K562 (cell line): Measurements from ENCODE around the gene ZSWIM1. TPM values are rescaled to one million over a fixed set of nuclear protein-coding genes. Genes with fewer than 3 reads are reported as not detected.

Experiments
- ATAC-seq: fragments of 200-7000 bp; cut with Tn5 transposase; 3 replicates; pipeline ENCODE4 v1.9.1; 2020; ENCODE audit warnings: moderate library complexity
- BruUV-seq: library from RNA; stranded (reverse); fragments of 400-500 nt; replicated peaks from 2 replicates; lab custom pipeline; 2021; lab: Mats Ljungman, UMichigan
- CTCF ChIA-PET: fragments of 300-600 bp; formaldehyde crosslinking; extraction: SDS; loops from one replicate; lab custom pipeline; 2021; ENCODE audit warnings: low intra/inter-chr PET ratio; lab: Yijun Ruan, JAX
- POLR2A ChIA-PET: fragments of 300-600, 350-650 bp; sonication (Branson Sonifier 250); formaldehyde crosslinking; extraction: SDS; loops from one replicate; lab custom pipeline; 2021; ENCODE audit warnings: antibody characterized with exemption, inconsistent platforms; lab: Yijun Ruan, JAX
- DNase-seq, 4 experiments: peaks; one replicate each; pipeline versions ENCODE4 v3.0.0 to v3.0.0-alpha.2; 2011 to 2018; ENCODE audit warnings: low spot score in 3 of 4, mixed read lengths in 3 of 4; ENCODE audit errors: extremely low read depth in 1 of 4
- FAIRE-seq: peaks from 2 replicates; lab custom pipeline; 2011; peaks lifted over from hg19 to GRCh38; lab: Jason Lieb, UNC
- H2AFZ ChIP-seq: 2 replicates; pipeline ENCODE4 v1.6.0; 2011; ENCODE audit warnings: low read depth, low read length, control low read depth, inconsistent platforms
- H3K27ac ChIP-seq: fragments of 200-600 bp; 3 replicates; pipeline ENCODE4 v1.8.0; 2011; ENCODE audit warnings: low read depth, mild to moderate bottlenecking, control low read depth, inconsistent platforms, low read length, moderate library complexity, mixed read lengths; ENCODE audit errors: extremely low read depth
- H3K27me3 ChIP-seq, 2 experiments: fragments of 300-600 bp in 1 of 2; 2 replicates in 1 of 2; 3 replicates in 1 of 2; pipeline versions ENCODE4 v1.6.0 to v1.8.0; 2011; ENCODE audit warnings: inconsistent platforms in 2 of 2, low read length in 2 of 2, mild to moderate bottlenecking in 1 of 2, mixed read lengths in 1 of 2, moderate library complexity in 1 of 2; ENCODE audit not compliant: control insufficient read depth in 2 of 2, insufficient read depth in 2 of 2
- H3K36me3 ChIP-seq: fragments of 300-600 bp; 3 replicates; pipeline ENCODE4 v1.8.0; 2011; ENCODE audit warnings: mild to moderate bottlenecking, low read length, inconsistent platforms; ENCODE audit not compliant: control insufficient read depth, insufficient read depth
- H3K4me1 ChIP-seq, 2 experiments: fragments of 200-600 bp in 1 of 2; replicated peaks in 1 of 2; 2 replicates in 1 of 2; 3 replicates in 1 of 2; pipeline versions ENCODE4 v1.5.1 to v1.8.0; 2011; ENCODE audit warnings: inconsistent platforms in 2 of 2, low read length in 2 of 2, mild to moderate bottlenecking in 1 of 2, mixed read lengths in 1 of 2, moderate library complexity in 1 of 2; ENCODE audit not compliant: control insufficient read depth in 2 of 2, insufficient read depth in 2 of 2
- H3K4me2 ChIP-seq: 2 replicates; pipeline ENCODE4 v1.6.1; 2011; ENCODE audit warnings: low read length, control low read depth, inconsistent platforms, mixed read lengths; ENCODE audit not compliant: insufficient read depth
- H3K4me3 ChIP-seq: fragments of 200-600 bp; sonication (generic), shearing (Covaris generic); 2 replicates; pipeline ENCODE4 v1.5.1; 2016; ENCODE audit warnings: control low read depth, inconsistent platforms
- H3K79me2 ChIP-seq: fragments of 200-600 bp; 3 replicates; pipeline ENCODE4 v1.8.0; 2011; ENCODE audit warnings: low read length, inconsistent platforms; ENCODE audit not compliant: control insufficient read depth, insufficient read depth
- H3K9ac ChIP-seq, 2 experiments: 2 replicates each; pipeline versions ENCODE4 v1.6.0 to v1.6.1; 2011; ENCODE audit warnings: low read depth in 2 of 2, low read length in 2 of 2, control low read depth in 1 of 2, inconsistent platforms in 1 of 2, mild to moderate bottlenecking in 1 of 2, mixed read lengths in 1 of 2; ENCODE audit not compliant: insufficient read depth in 1 of 2
- H3K9me1 ChIP-seq: one replicate; pipeline ENCODE4 v1.6.0; 2011; ENCODE audit warnings: inconsistent platforms, mild to moderate bottlenecking, low read length, moderate library complexity; ENCODE audit not compliant: control insufficient read depth, insufficient read depth
- H3K9me3 ChIP-seq: replicated peaks from 2 replicates; pipeline ENCODE4 v1.5.1; 2011; ENCODE audit warnings: low read depth, low read length, inconsistent platforms; ENCODE audit not compliant: control insufficient read depth, insufficient read depth
- H4K20me1 ChIP-seq: replicated peaks from 2 replicates; pipeline ENCODE4 v1.6.1; 2011; ENCODE audit warnings: low read length, inconsistent platforms, mixed read lengths; ENCODE audit not compliant: control insufficient read depth, insufficient read depth
- CHD1 ChIP-seq: fragments of 200-600 bp; sonication (generic); IDR thresholded peaks from one replicate; pipeline ENCODE4 v1.6.1; 2012; ENCODE audit warnings: mild to moderate bottlenecking, moderate library complexity, low read length, inconsistent platforms
- CHD4 ChIP-seq: fragments of 200-600 bp; sonication (generic); IDR thresholded peaks from 3 replicates; pipeline ENCODE4 v1.6.1; 2012; ENCODE audit warnings: low read depth, mild to moderate bottlenecking, mixed read lengths, low read length, inconsistent platforms; ENCODE audit not compliant: insufficient read depth, insufficient replicate concordance, poor library complexity, severe bottlenecking
- COPS2 ChIP-seq: fragments of 450-650 bp; conservative IDR thresholded peaks from 2 replicates; pipeline ENCODE4 v1.6.1; 2016; ENCODE audit warnings: mild to moderate bottlenecking, moderate library complexity
- CTCF ChIP-seq, 3 experiments: IDR thresholded peaks in 2 of 3; conservative IDR thresholded peaks in 1 of 3; 2 replicates each; pipeline ENCODE4 v1.5.1; 2011 to 2012; ENCODE audit warnings: low read length in 3 of 3, mild to moderate bottlenecking in 3 of 3, control low read depth in 2 of 3, improper control_type of control experiment in 1 of 3, inconsistent platforms in 1 of 3, low read depth in 1 of 3, mixed read lengths in 1 of 3, moderate library complexity in 1 of 3; ENCODE audit not compliant: insufficient read depth in 2 of 3
- KDM1A ChIP-seq, 2 experiments: fragments of 450-650 bp; IDR thresholded peaks; 2 replicates each; pipeline ENCODE4 v1.6.1; 2016; ENCODE audit warnings: mild to moderate bottlenecking in 2 of 2
- NONO ChIP-seq, 2 experiments: fragments of 200-400 bp in 1 of 2; fragments of 450-650 bp in 1 of 2; formaldehyde crosslinking in 1 of 2; IDR thresholded peaks; 2 replicates each; pipeline ENCODE4 v1.6.1; 2017; ENCODE audit warnings: low read depth in 2 of 2, mild to moderate bottlenecking in 2 of 2, moderate library complexity in 2 of 2, low read length in 1 of 2
- PHTF2 ChIP-seq: fragments of 250-450 bp; sonication (Bioruptor Pico); IDR thresholded peaks from 2 replicates; pipeline ENCODE4 v1.5.0; 2021; ENCODE audit warnings: mild to moderate bottlenecking
- POLR2AphosphoS5 ChIP-seq: IDR thresholded peaks from 2 replicates; pipeline ENCODE4 v1.6.1; 2011; ENCODE audit warnings: mild to moderate bottlenecking, low read depth, low read length, moderate library complexity; ENCODE audit not compliant: control insufficient read depth, insufficient read depth
- RBFOX2 ChIP-seq: fragments of 200-400 bp; formaldehyde crosslinking; IDR thresholded peaks from 2 replicates; pipeline ENCODE4 v1.6.1; 2017; ENCODE audit warnings: low read depth, mild to moderate bottlenecking, low read length, moderate library complexity
- SMARCA5 ChIP-seq: fragments of 450-650 bp; IDR thresholded peaks from 2 replicates; pipeline ENCODE4 v1.6.1; 2016
- SP1 ChIP-seq: sonication (generic); formaldehyde crosslinking; IDR thresholded peaks from 2 replicates; pipeline ENCODE4 v1.8.1; 2022; ENCODE audit warnings: mild to moderate bottlenecking, missing genetic modification reagents
- STAT5A ChIP-seq: IDR thresholded peaks from 2 replicates; pipeline ENCODE4 v1.6.1; 2012; ENCODE audit warnings: low read length, inconsistent platforms, borderline replicate concordance
- TAL1 ChIP-seq: fragments of 450-650 bp; IDR thresholded peaks from 2 replicates; pipeline ENCODE4 v1.6.1; 2016; ENCODE audit warnings: mild to moderate bottlenecking
- YY1 ChIP-seq, 3 experiments: IDR thresholded peaks; 2 replicates each; pipeline ENCODE4 v1.6.1; 2011; ENCODE audit warnings: low read length in 2 of 3, mild to moderate bottlenecking in 2 of 3, moderate library complexity in 2 of 3, borderline replicate concordance in 1 of 3, control low read depth in 1 of 3, low read depth in 1 of 3; ENCODE audit not compliant: insufficient read depth in 3 of 3, insufficient replicate concordance in 2 of 3, control insufficient read depth in 1 of 3, insufficient read length in 1 of 3; ENCODE audit errors: extremely low read depth in 1 of 3
- ZNF253 ChIP-seq: fragments of 250-450 bp; sonication (Bioruptor Pico); conservative IDR thresholded peaks from 2 replicates; pipeline ENCODE4 v1.6.1; 2021; ENCODE audit warnings: mild to moderate bottlenecking
- ZNF395 ChIP-seq: fragments of 200-800 bp; sonication (Bioruptor generic); IDR thresholded peaks from 2 replicates; pipeline ENCODE4 v1.6.1; 2017; ENCODE audit warnings: missing genetic modification characterization, missing compliant biosample characterization
- ZNF436 ChIP-seq: fragments of 250-450, 450-650 bp; sonication (Bioruptor Pico); formaldehyde crosslinking; IDR thresholded peaks from 2 replicates; pipeline ENCODE4 v1.7.0; 2020; ENCODE audit warnings: mild to moderate bottlenecking
- ZZZ3 ChIP-seq: fragments of 450-650 bp; IDR thresholded peaks from 2 replicates; pipeline ENCODE4 v1.6.1; 2016; ENCODE audit warnings: antibody characterized with exemption, mild to moderate bottlenecking, moderate library complexity
- WGBS: fragments of 100-300 bp; shearing (Covaris generic); methylation state at CpG from one replicate; pipeline ENCODE4 v1.1.6; 2016; ENCODE audit warnings: low coverage, mixed read lengths; ENCODE audit not compliant: insufficient coverage; ENCODE audit errors: missing lambda C conversion rate; 5-methylcytosine and 5-hydroxymethylcytosine counted together
- in situ Hi-C: fragments of 300-500 bp; cut with MboI; formaldehyde crosslinking; loops from 4 replicates; pipeline ENCODE4 v1.15.0; 2018; ENCODE audit warnings: inconsistent platforms, mixed read lengths
- intact Hi-C: fragments of 100-400 bp; cut with micrococcal nuclease; formaldehyde crosslinking; loops from 2 replicates; pipeline ENCODE4 v1.14.2; 2022
- polyA plus RNA-seq, 8 experiments: library from polyadenylated mRNA; depleted of rRNA in 4 of 8; stranded (reverse) in 5 of 8; unstranded in 3 of 8; fragments of >200 nt; fragmentation: Nextera tagmentation in 2 of 8; fragmentation: Illumina TruSeq in 1 of 8; extraction: Ambion mirVana in 2 of 8; extraction: Trizol in 1 of 8; gene quantifications; 2 replicates each; pipeline versions ENCODE4 v1.2.1 to v1.2.3, GENCODE V29; 2011 to 2014; ENCODE audit warnings: inconsistent platforms in 1 of 8, missing spikeins in 1 of 8
- total RNA-seq, 7 experiments: library from RNA; depleted of rRNA in 6 of 7; stranded (reverse); fragments of >200 nt in 6 of 7; fragmentation: Illumina TruSeq in 2 of 7; extraction: Trizol in 2 of 7; gene quantifications; 2 replicates each; pipeline versions ENCODE4 v1.2.1 to v1.2.3, GENCODE V29; 2011 to 2021; ENCODE audit warnings: low replicate concordance in 1 of 7

Gene ZSWIM1
- total and polyA plus RNA-seq, 9 of the 15 experiments (the other 6 are each of a cell fraction or from before 2014, with no cell fraction given), result 2.5 to 15.6 (median 9.5) TPM

DNA sequence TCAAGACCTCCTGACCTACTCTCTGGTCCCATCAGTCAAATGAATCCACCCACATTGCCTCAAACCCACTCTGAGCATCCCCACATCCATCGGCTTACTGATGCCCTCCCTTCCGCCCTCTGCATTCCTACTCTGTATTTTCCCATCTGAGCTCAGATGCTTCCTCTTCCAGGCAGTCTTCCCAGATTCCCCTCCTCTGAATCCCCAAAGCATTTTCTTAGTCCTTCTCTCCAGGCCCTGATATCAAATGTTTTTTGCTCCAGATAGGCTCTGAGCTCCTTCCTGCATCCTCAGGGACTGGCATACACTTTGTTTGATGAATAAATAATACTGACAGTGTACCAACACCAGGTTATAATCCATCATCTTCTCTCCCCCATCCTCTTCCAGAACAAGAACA lies 27.1 kb downstream of the ZSWIM1 start (continued):
- TF ChIP-seq PHTF2 (no peak), ZZZ3 (no peak), KDM1A (IDR thresholded peaks at IDR 0.05) (peak; percentile 42 to 45; a peak in 3 of 4 replicates), POLR2AphosphoS5 (no peak), CHD4 (no peak), SMARCA5 (peak; percentile 64; the same call in 1 of the 2 replicates), ZNF253 (CRISPR knock-in tag) (no peak), ZNF436 (CRISPR knock-in tag) (0 out of 2 replicates have a peak, but pooled peaks have one; percentile 46), CTCF (IDR thresholded peaks at IDR 0.05 in 2 of 3, conservative IDR thresholded peaks at IDR 0.05 in 1 of 3; ENCODE audit: insufficient read depth in 2 of 3, low read depth in 1 of 3, low read length in 3 of 3) (no peak)
- TF ChIP-seq, all 486 proteins: peak for 6

- peak overlapping the region; percentile 63 to 64 for H3K9ac ChIP-seq
- FAIRE-seq, result no peak
- CTCF ChIA-PET, result no interaction called here
- no peak for TF ChIP-seq COPS2
- no peak for TF ChIP-seq STAT5A
- TF ChIP-seq TAL1, result no peak
- no peak for TF ChIP-seq PHTF2
- 0 out of 2 replicates have a peak, but pooled peaks have one; percentile 21 for TF ChIP-seq RBFOX2
- TF ChIP-seq ZNF395 (CRISPR knock-in tag), result 0 out of 2 replicates have a peak, but pooled peaks have one; percentile 1
- TF ChIP-seq YY1 (IDR thresholded peaks at IDR 0.05; ENCODE audit: borderline replicate concordance in 1 of 3, control insufficient read depth in 1 of 3, extremely low read depth in 1 of 3, insufficient read depth in 3 of 3, insufficient read length in 1 of 3, insufficient replicate concordance in 2 of 3, low read depth in 1 of 3, low read length in 2 of 3), result peak in 1 of 3 experiments; percentile 7
- peak; percentile 54 for TF ChIP-seq CHD1
- no peak for TF ChIP-seq NONO (IDR thresholded peaks at IDR 0.05; ENCODE audit: low read depth in 2 of 2, low read length in 1 of 2)
- no peak for TF ChIP-seq SP1 (CRISPR knock-in tag)
Measured at GRCh38 chr20:45909336-45909808, 28.3 kb downstream of the ZSWIM1 start.

More at GRCh38 chr20:45909336-45909808, 28.3 kb downstream of the ZSWIM1 start:
- DNase-seq, result peak in 1 of 4 experiments; percentile 25
- H3K27ac ChIP-seq, result peak overlapping the region; percentile 85
- 49% methylated on average over 12 of the region's 12 CpGs for WGBS
- no peaks in the 10 kb centered on the region for H3K9me1 ChIP-seq
- H3K36me3 ChIP-seq, result peaks cover 19% of the 10 kb centered on the region; the same call in 2 of the 3 replicates
- no TSS peak for BruUV-seq
- no peaks in the 10 kb centered on the region for H4K20me1 ChIP-seq
- intact Hi-C loops, result no loop called here
- no peaks in the 10 kb centered on the region for H3K9me3 ChIP-seq
- peak overlapping the region; percentile 83 for H3K4me2 ChIP-seq
- in situ Hi-C loops, result no loop called here
- H3K27me3 ChIP-seq, result no peaks in the 10 kb centered on the region
- H3K79me2 ChIP-seq, result peaks cover 15% of the 10 kb centered on the region
- peak overlapping the region; percentile 87 for H2AFZ ChIP-seq
- H3K4me3 ChIP-seq, result peak overlapping the region; percentile 17
- H3K4me1 ChIP-seq, result peaks cover 20 to 51% of the 10 kb centered on the region in 2 experiments
- POLR2A ChIA-PET, result interaction anchor here (0.6 to 2.6 kb wide), 11 partner anchors 10 to 43 kb away, joined by 3 to 13 read pairs (median 6); partner anchors contain the start of genes CTSA and PCIF1
- no peak for ATAC-seq
